HG02870 (cell line): ENCODE results near the gene TCP11X1.
"Not testable (repeated sequence)": the region's sequence is repeated elsewhere in the genome, so short reads cannot be mapped to it uniquely, and the experiment has no call there.

Experiments
- ATAC-seq: cut with Tn5 transposase; IDR thresholded peaks from one replicate; pipeline ENCODE4 v1.9.1; 2021; ENCODE audit warnings: mild to moderate bottlenecking, moderate library complexity; ENCODE audit not compliant: unreplicated experiment

Gene TCP11X1

DNA sequence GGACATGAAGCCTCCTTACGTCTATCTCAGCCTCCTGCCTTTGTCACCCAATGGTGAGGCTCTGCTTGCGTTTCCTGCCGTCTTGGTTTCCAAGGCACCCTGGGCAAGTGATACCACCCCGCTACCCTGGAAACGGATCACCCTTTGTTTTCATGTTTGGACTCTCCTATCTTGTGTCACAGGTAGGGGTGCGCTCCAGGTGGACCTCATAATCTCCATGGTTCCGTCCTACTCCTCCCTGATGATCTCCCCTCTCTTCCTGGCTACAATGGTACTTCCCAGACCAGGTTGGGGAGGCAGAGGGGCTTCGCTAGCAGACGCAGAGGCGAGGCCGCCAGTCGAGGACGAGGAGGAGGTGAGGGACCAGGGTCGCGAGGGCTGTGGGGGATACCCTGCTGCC lies at the start of gene TCP11X1:
TCP11X1 (plus strand) TSS at position 316 of the 400 bp plus-strand sequence.
- not testable (repeated sequence) for ATAC-seq

DNA sequence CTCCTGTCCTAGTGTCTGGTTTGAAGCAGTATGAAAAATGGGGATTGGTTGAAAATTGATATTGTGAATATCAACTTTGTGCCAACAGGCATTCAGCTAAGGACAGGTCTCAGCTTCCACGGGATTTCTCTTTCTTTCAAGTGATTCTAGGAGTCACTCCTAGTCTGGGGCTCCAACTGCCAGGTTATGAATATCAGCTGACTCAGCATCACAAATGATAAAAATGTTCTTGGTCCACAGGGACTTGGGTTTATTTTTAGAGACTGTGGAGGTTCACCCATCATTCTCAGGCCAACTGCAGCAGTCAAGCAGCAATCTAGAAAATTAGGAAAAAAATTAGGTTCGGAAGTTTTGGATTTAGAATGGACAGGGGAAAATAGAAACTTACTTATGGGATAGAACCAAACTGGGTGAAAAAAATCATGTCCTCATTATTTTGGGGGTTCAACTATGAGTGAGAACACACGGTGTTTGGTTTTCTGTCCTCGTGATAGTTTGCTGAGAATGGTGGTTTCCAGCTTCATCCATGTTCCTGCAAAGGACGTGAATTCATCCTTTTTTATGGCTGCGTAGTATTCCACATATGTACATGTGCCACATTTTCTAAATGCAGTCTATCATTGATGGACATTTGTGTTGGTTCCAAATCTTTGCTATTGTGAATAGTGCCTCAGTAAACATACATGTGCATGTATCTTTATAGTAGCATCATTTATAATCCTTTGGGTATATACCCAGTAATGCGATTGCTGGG lies 29.0 kb upstream of the TCP11X1 start:
- ATAC-seq = no peak

DNA sequence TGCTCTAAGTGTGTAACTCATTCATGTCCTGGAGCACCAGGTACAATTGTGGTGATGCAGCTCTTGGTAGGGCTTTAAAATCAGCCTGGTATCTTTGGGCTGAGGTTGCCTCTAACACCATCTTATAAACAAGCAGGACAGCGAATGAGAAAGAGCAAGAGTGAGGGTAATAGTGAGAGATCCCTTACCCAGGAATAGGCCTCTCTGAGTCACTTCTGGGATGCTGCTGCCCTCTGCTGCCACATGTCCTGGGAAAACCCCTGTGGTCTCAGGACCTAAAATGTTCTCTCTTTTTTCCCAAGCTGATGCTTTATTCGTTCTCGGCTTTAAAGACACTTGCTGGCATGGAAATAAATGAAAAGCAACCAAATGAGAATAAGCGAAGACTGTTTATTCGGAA lies 7.2 kb upstream of the TCP11X1 start:
- ATAC-seq = not testable (repeated sequence)

GRCh38 chrX:102216497-102216896 lies 1.4 kb downstream of the TCP11X1 start:
- not testable (repeated sequence) for ATAC-seq

GRCh38 chrX:102235678-102236077 lies 20.6 kb downstream of the TCP11X1 start:
- ATAC-seq = not testable (repeated sequence)

DNA sequence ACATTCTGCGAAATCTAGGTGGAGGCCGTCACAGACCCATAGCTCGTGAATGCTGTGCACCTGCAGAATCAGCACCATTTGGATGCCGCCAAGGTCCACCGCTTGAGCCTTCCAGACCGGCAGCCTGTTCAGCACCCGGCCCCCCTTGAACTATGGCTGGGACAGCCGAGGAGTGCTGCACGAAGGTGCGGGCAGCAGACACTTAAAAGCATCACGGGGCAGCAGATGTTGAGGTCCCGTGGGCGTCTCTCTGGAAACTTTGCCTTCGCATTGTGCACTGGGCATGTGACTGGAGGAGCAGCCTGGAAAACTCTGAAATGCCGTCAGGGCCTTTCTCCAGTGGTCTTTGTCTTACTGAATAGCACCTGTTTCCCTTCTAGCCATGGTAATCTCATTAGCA lies 25.2 kb downstream of the TCP11X1 start:
- ATAC-seq = not testable (repeated sequence)

- not testable (repeated sequence) for ATAC-seq
These were observed 31.8 kb downstream of the TCP11X1 start, which contains the start of gene NXF2 for GRCh38 chrX:102246893-102247292. TSS of gene NXF2 (plus strand) at chrX:102247167. CDS start at chrX:102307079, 59,912 bp downstream.

DNA sequence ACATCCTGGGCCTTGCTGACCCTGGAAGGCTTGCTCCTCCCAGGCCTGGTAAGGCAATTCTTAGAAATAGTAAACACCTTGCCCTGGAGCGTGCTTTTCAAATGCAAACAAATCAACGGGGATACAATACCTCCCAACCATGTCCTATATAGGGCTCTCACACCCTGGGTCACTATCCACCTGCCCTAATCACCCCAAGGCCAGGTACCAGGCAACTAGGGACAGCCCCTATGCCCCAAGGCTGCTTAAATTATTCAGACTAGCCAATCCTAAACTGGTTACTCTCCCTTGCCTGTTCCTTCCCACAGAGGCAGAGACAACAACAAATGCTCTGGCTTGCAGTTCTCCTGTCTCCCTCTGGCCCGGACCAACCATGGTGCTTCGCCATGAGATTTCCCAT lies 57.1 kb downstream of the TCP11X1 start:
- ATAC-seq = not testable (repeated sequence)
